Smooth muscle cell (in vitro differentiated cells): ENCODE results near the gene SOX15. TPM values are rescaled to one million over a fixed set of nuclear protein-coding genes. Genes with fewer than 3 reads are reported as not detected.

Source experiments
- DNase-seq: peaks from one replicate; lab custom pipeline; 2025; ENCODE audit not compliant: unreplicated experiment; lab: John Stamatoyannopoulos, UW
- H2AFZ ChIP-seq: fragments of 200-600 bp; sonication (generic); 2 replicates; pipeline ENCODE4 v1.6.0; 2016; ENCODE audit warnings: antibody characterized with exemption, low read depth, mild to moderate bottlenecking
- H3F3A ChIP-seq: fragments of 200-600 bp; sonication (generic); 2 replicates; pipeline ENCODE4 v1.6.0; 2017; ENCODE audit warnings: antibody characterized with exemption, low read depth
- H3K27ac ChIP-seq: fragments of 200-600 bp; sonication (generic); 2 replicates; pipeline ENCODE4 v1.5.1; 2016; ENCODE audit warnings: low read depth, mild to moderate bottlenecking
- H3K27me3 ChIP-seq: fragments of 200-600 bp; sonication (generic); 2 replicates; pipeline ENCODE4 v1.6.1; 2016; ENCODE audit warnings: low read depth, mild to moderate bottlenecking
- H3K36me3 ChIP-seq: fragments of 200-600 bp; sonication (generic); 2 replicates; pipeline ENCODE4 v1.5.1; 2016; ENCODE audit warnings: low read depth
- H3K4me1 ChIP-seq: fragments of 200-600 bp; sonication (generic); 2 replicates; pipeline ENCODE4 v1.5.1; 2016; ENCODE audit warnings: low read depth
- H3K4me2 ChIP-seq: fragments of 200-600 bp; sonication (generic); 2 replicates; pipeline ENCODE4 v1.6.0; 2016; ENCODE audit warnings: mild to moderate bottlenecking
- H3K4me3 ChIP-seq: fragments of 200-600 bp; sonication (generic); 2 replicates; pipeline ENCODE4 v1.5.1; 2016; ENCODE audit warnings: mild to moderate bottlenecking
- H3K79me2 ChIP-seq: fragments of 200-600 bp; sonication (generic); 2 replicates; pipeline ENCODE4 v1.6.0; 2016; ENCODE audit warnings: low read depth, mild to moderate bottlenecking
- H3K9ac ChIP-seq: fragments of 200-600 bp; sonication (generic); 2 replicates; pipeline ENCODE4 v1.6.0; 2016; ENCODE audit warnings: low read depth
- H3K9me3 ChIP-seq: fragments of 200-600 bp; sonication (generic); replicated peaks from 2 replicates; pipeline ENCODE4 v1.5.1; 2016; ENCODE audit warnings: low read depth
- H4K20me1 ChIP-seq: fragments of 200-600 bp; sonication (generic); 2 replicates; pipeline ENCODE4 v1.6.0; 2016; ENCODE audit warnings: low read depth
- WGBS: methylation state at CpG from one replicate; pipeline ENCODE4 v1.1.7; 2016; ENCODE audit warnings: low lambda C conversion rate; 5-methylcytosine and 5-hydroxymethylcytosine counted together
- polyA plus RNA-seq: library from polyadenylated mRNA; unstranded; fragments of >200 nt; fragmentation: Nextera tagmentation; extraction: Ambion mirVana; gene quantifications from 2 replicates; pipeline ENCODE4 v1.2.1, GENCODE V29; 2016
- total RNA-seq: library from RNA; depleted of rRNA; stranded (reverse); fragments of >200 nt; gene quantifications from 2 replicates; pipeline ENCODE4 v1.2.3, GENCODE V29; 2014
- TF ChIP-seq, protein P1 (sequence below): fragments of 200-600 bp; sonication (generic); IDR thresholded peaks from 2 replicates; pipeline ENCODE4 v1.5.1; 2017; ENCODE audit warnings: borderline replicate concordance, mild to moderate bottlenecking, antibody characterized with exemption; ENCODE audit not compliant: insufficient read depth, poor library complexity, severe bottlenecking

Gene SOX15
- total and polyA plus RNA-seq, 2 experiments from 2014 or later: 7.3 to 16.1 TPM

GRCh38 chr17:7586673-7587419 is 3.0 kb downstream of the SOX15 start:
- Histone ChIP-seq H3K9me3 (no peaks in the 10 kb centered on the region), H3K4me1 (peaks cover 47% of the 10 kb centered on the region)

GRCh38 chr17:7583253-7584109 is 6.4 kb downstream of the SOX15 start, which contains the start of gene MPDU1:
Gene MPDU1 (plus strand): TSS chr17:7583852. CDS start chr17:7583863, 11 bp downstream.
- Histone ChIP-seq H3K4me3 (peak within 1 kb of the TSS; percentile 81), H3K9ac (peak within 1 kb of the TSS; percentile 99), H3K4me2 (peak within 1 kb of the TSS; percentile 91), H3F3A (peaks cover 32% of the 10 kb centered on the region), H3K4me1 (peaks cover 24% of the 10 kb centered on the region), H4K20me1 (peaks cover 7% of the 10 kb centered on the region), H3K79me2 (peaks cover 29% of the 10 kb centered on the region), H3K36me3 (no peaks in the 10 kb centered on the region), H2AFZ (peak within 1 kb of the TSS; percentile 83), H3K27ac (peak within 1 kb of the TSS; percentile 99), H3K27me3 (no peaks in the 10 kb centered on the region), H3K9me3 (no peaks in the 10 kb centered on the region)
- TF ChIP-seq, protein P1, sequence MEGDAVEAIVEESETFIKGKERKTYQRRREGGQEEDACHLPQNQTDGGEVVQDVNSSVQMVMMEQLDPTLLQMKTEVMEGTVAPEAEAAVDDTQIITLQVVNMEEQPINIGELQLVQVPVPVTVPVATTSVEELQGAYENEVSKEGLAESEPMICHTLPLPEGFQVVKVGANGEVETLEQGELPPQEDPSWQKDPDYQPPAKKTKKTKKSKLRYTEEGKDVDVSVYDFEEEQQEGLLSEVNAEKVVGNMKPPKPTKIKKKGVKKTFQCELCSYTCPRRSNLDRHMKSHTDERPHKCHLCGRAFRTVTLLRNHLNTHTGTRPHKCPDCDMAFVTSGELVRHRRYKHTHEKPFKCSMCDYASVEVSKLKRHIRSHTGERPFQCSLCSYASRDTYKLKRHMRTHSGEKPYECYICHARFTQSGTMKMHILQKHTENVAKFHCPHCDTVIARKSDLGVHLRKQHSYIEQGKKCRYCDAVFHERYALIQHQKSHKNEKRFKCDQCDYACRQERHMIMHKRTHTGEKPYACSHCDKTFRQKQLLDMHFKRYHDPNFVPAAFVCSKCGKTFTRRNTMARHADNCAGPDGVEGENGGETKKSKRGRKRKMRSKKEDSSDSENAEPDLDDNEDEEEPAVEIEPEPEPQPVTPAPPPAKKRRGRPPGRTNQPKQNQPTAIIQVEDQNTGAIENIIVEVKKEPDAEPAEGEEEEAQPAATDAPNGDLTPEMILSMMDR: no peak
- 21% methylated on average over 69 of the region's 69 CpGs for WGBS
- DNase-seq: peak; percentile 88

More at GRCh38 chr17:7586673-7587419, 3.0 kb downstream of the SOX15 start:
- WGBS: 81% methylated on average over 9 of the region's 9 CpGs
- H3K4me3 ChIP-seq: no peak overlapping the region
- peak overlapping the region; percentile 14 for H3K4me2 ChIP-seq
- H3K27me3 ChIP-seq: no peaks in the 10 kb centered on the region
- H4K20me1 ChIP-seq: peaks cover 9% of the 10 kb centered on the region
- H3K79me2 ChIP-seq: peaks cover 29% of the 10 kb centered on the region
- no peak overlapping the region for H2AFZ ChIP-seq
- TF ChIP-seq, protein P1: no peak
- peak overlapping the region; percentile 96 for H3K27ac ChIP-seq
- H3F3A ChIP-seq: peaks cover 9% of the 10 kb centered on the region
- no peak for DNase-seq
- H3K9ac ChIP-seq: no peak overlapping the region
- H3K36me3 ChIP-seq: no peaks in the 10 kb centered on the region

DNA sequence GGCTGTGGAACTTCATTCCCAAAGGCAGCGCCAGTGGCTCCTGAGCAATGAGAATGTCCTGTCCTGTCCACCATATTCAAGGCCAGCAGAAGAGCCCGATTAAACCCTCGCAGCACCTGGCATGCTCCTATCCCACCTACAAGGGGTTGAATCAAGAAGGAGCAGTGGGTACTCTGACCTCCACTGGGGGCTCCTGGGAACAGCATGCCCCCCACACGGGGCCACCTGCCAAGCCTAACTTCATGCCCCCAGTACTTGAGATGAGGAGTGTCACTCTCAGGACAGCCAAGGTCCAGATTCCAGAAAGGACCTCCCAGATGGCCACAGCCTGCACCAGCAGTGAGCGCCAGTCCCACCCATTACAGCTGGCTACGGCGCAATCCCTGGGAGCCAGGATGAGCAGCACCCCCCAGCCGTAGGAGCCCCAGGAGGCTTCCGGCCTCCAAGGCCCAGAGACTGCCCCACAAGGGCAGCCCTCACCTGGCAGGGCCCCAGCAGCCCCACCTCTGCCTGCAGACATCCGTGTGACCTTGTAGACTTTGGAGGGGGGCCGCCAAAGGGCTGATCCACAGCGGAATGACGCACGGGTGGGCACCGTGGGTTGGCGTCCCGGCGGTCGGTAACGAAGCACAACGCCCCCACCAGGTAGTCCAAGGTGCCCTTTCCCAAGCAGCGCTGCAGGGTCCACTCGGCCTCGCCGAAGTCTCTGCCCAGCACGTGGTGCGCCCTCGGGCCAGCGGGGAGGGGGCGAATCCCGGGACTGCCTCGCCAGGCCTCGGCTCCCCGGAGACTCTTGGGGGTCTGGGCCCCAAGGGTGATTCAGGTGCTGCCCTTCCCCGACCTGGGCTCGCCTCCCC is 7.3 kb downstream of the SOX15 start:
- WGBS: 93% methylated on average over 36 of the region's 36 CpGs
- Histone ChIP-seq H3K27me3 (no peaks in the 10 kb centered on the region), H3K4me3 (peak overlapping the region; percentile 81), H4K20me1 (peaks cover 15% of the 10 kb centered on the region), H3K4me2 (peak overlapping the region; percentile 91), H3K27ac (peak overlapping the region; percentile 99), H3K79me2 (peaks cover 30% of the 10 kb centered on the region), H3F3A (peaks cover 40% of the 10 kb centered on the region), H3K4me1 (peaks cover 24% of the 10 kb centered on the region), H3K9me3 (no peaks in the 10 kb centered on the region), H3K9ac (peak overlapping the region; percentile 76), H3K36me3 (peaks cover 2% of the 10 kb centered on the region), H2AFZ (no peak overlapping the region)
- TF ChIP-seq, protein P1: no peak
- no peak for DNase-seq
